Testis (tissue), 3 donors: ENCODE measurements around the gene PCCA. TPM values are rescaled to one million over a fixed set of nuclear protein-coding genes. Genes with fewer than 3 reads are reported as not detected.

Source experiments
- DNase-seq: peaks from one replicate; pipeline ENCODE4 v3.0.0-alpha.2; 2019
- H3K27ac ChIP-seq, 2 donors: fragments of 200-600 bp; sonication (generic); one replicate each; pipeline ENCODE4 v1.5.1; 2019
- H3K27me3 ChIP-seq: fragments of 200-600 bp; sonication (generic); one replicate; pipeline ENCODE4 v1.5.1; 2019
- H3K36me3 ChIP-seq: fragments of 200-600 bp; sonication (generic); one replicate; pipeline ENCODE4 v1.5.1; 2017; ENCODE audit warnings: low read depth; ENCODE audit errors: missing control alignments
- H3K4me1 ChIP-seq: fragments of 200-600 bp; sonication (generic); one replicate; pipeline ENCODE4 v1.5.1; 2019
- H3K4me3 ChIP-seq, 2 donors: fragments of 200-600 bp; sonication (generic); one replicate each; pipeline ENCODE4 v1.5.1; 2017 to 2019
- H3K9me3 ChIP-seq: fragments of 200-600 bp; sonication (generic); one replicate; pipeline ENCODE4 v1.5.1; 2017
- POLR2A ChIP-seq: fragments of 450-650 bp; IDR thresholded peaks from one replicate; pipeline ENCODE4 v1.6.1; 2017; ENCODE audit warnings: antibody characterized with exemption, mild to moderate bottlenecking, moderate library complexity
- WGBS, 2 donors: methylation state at CpG; one replicate each; pipeline ENCODE4 v1.1.5; 2018; 5-methylcytosine and 5-hydroxymethylcytosine counted together
- intact Hi-C: fragments of 100-400 bp; cut with DNase I; formaldehyde crosslinking; loops from one replicate; pipeline ENCODE4 v1.15.1; 2023; ENCODE audit warnings: low total_unique reads
- polyA plus RNA-seq: library from polyadenylated mRNA; stranded (reverse); fragments of 350-450 nt; fragmentation: Illumina TruSeq; extraction: RNeasy Lipid Tissue Mini Kit (QIAGEN cat#74804); gene quantifications from one replicate; pipeline ENCODE4 v1.2.3, GENCODE V29; 2014; ENCODE audit warnings: low read depth, low replicate concordance; ENCODE audit not compliant: insufficient read depth
- total RNA-seq, 2 donors: library from RNA; depleted of rRNA; stranded (reverse); fragments of >200 nt; gene quantifications; one replicate each; pipeline ENCODE4 v1.2.3, GENCODE V29; 2016
- TF ChIP-seq, protein P1 (sequence below), 3 experiments: fragments of 450-650 bp in 2 of 3; fragments of 200-600 bp in 1 of 3; sonication (generic) in 1 of 3; IDR thresholded peaks; one replicate each; pipeline ENCODE4 v1.5.1; 2016 to 2019; ENCODE audit warnings: antibody characterized with exemption in 3 of 3, mild to moderate bottlenecking in 2 of 3, moderate library complexity in 1 of 3

PCCA gene
- total and polyA plus RNA-seq, 3 donors from 2014 or later, result 17.9 to 56.2 (median 39.2) TPM

DNA sequence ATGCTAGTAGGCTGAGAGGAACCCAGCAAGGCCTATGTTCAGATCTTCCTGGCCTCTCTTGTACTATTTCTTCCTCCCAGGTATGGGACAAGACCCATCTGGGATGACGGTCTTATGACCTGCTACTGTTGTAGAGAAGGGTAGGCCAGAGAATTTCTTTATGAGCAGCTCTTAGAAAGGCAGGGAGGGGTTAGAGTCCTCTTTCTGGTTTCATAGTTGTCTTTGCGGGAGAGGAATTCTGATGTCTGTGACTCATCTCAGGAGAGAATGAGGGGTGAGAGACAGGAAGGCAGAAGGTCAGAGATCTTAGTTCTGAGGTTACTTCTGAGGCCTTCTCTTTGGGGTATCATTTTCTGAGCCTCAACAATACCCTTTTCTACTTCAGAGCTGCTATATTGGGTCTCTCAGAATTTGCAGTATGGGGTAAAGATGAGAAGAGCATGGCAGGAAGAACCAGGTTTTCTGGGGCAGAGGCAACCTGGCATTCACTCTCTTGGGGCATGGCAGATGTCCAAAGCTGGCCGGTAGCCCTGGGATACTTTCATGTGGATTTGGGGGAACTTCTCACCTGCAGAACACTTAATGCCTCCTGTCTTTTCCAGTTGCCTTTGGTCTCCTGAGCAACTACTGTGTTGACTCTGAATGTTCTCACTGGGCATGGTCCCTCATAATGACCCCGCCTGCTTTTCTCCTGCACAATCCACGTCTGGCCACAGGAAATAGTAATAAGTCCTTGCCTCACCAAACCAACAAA is 345.3 kb downstream of the PCCA start:
- DNase-seq, result no peak
- 89 to 92% methylated on average over 5 of the region's 5 CpGs for WGBS, 2 donors
- Histone ChIP-seq H3K36me3 (no peaks in the 10 kb centered on the region), H3K4me3 (no peak overlapping the region), H3K4me1 (no peaks in the 10 kb centered on the region), H3K27ac (no peak overlapping the region), H3K9me3 (no peaks in the 10 kb centered on the region), H3K27me3 (no peaks in the 10 kb centered on the region)
- intact Hi-C loops, result no loop called here
- no peak for TF ChIP-seq POLR2A

DNA sequence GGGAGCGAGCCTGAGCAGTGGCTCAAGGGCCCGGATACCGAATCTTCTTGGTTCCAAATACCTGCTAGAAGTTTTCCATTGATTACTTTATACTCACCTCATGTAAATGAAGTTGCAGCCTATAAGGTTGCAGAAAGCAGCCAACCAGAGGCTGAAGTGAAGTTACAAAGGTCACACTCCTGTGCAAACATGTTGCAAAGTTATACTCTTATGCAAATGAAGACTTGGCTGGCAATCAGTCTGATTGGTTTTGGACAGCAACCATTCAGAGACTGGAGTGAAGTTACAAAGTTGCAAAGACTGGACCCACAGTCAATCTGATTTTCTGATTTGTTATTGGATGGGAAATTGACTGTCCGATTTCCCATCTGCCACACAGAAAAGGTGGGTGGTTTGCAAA is 347.2 kb downstream of the PCCA start:
- H3K36me3 ChIP-seq, result no peaks in the 10 kb centered on the region
- no peaks in the 10 kb centered on the region for H3K27me3 ChIP-seq
- peaks cover 4% of the 10 kb centered on the region for H3K4me1 ChIP-seq
- H3K4me3 ChIP-seq, result no peak overlapping the region
- no peak overlapping the region for H3K27ac ChIP-seq
- no peaks in the 10 kb centered on the region for H3K9me3 ChIP-seq
- WGBS, 2 donors, result 64 to 77% methylated on average over 4 of the region's 4 CpGs
- peak; percentile 36 for DNase-seq
- TF ChIP-seq POLR2A, result no peak
- TF ChIP-seq, protein P1, sequence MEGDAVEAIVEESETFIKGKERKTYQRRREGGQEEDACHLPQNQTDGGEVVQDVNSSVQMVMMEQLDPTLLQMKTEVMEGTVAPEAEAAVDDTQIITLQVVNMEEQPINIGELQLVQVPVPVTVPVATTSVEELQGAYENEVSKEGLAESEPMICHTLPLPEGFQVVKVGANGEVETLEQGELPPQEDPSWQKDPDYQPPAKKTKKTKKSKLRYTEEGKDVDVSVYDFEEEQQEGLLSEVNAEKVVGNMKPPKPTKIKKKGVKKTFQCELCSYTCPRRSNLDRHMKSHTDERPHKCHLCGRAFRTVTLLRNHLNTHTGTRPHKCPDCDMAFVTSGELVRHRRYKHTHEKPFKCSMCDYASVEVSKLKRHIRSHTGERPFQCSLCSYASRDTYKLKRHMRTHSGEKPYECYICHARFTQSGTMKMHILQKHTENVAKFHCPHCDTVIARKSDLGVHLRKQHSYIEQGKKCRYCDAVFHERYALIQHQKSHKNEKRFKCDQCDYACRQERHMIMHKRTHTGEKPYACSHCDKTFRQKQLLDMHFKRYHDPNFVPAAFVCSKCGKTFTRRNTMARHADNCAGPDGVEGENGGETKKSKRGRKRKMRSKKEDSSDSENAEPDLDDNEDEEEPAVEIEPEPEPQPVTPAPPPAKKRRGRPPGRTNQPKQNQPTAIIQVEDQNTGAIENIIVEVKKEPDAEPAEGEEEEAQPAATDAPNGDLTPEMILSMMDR (IDR thresholded peaks at IDR 0.05), result no peak
- intact Hi-C loops, result no loop called here

DNA sequence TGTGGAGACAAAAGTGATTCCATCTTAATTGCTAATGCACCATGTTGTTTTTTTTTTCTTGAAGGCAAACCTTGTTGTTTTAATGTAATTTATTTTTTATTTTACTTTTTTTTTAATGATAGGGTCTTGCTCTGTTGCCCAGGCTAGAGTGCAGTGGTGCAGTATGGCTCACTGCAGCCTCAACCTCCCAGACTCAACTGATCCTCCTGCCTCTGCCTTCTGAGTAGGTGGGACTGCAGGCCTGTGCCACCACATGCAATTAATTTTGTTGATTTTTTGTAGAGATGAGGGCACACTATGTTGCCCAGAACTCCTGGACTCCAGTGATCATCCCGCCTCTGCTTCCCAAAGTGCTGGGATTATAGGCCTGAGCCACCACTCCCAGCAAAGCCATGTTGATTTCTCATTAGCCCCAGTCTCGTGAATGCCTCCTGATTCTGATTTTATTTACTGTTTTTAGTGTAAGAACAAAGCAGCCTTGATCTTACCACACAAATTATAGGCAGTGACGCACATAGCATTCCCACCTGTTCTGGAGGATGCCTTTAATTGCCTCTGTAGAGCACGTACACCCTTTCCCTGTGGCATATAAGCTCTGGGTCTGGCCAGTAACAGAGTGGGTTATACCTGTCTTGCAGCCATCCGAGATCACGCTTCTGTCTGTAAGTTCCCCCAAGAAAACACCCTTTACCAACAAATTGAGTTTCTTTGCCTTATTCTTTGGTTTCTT is 349.3 kb downstream of the PCCA start:
- Histone ChIP-seq H3K36me3 (no peaks in the 10 kb centered on the region), H3K27me3 (no peaks in the 10 kb centered on the region), H3K9me3 (no peaks in the 10 kb centered on the region), H3K4me3 (no peak overlapping the region), H3K27ac (no peak overlapping the region), H3K4me1 (peaks cover 12% of the 10 kb centered on the region)
- no peak for DNase-seq
- 94 to 97% methylated on average over 6 of the region's 6 CpGs for WGBS, 2 donors
- intact Hi-C loops, result no loop called here
- TF ChIP-seq POLR2A, result no peak

DNA sequence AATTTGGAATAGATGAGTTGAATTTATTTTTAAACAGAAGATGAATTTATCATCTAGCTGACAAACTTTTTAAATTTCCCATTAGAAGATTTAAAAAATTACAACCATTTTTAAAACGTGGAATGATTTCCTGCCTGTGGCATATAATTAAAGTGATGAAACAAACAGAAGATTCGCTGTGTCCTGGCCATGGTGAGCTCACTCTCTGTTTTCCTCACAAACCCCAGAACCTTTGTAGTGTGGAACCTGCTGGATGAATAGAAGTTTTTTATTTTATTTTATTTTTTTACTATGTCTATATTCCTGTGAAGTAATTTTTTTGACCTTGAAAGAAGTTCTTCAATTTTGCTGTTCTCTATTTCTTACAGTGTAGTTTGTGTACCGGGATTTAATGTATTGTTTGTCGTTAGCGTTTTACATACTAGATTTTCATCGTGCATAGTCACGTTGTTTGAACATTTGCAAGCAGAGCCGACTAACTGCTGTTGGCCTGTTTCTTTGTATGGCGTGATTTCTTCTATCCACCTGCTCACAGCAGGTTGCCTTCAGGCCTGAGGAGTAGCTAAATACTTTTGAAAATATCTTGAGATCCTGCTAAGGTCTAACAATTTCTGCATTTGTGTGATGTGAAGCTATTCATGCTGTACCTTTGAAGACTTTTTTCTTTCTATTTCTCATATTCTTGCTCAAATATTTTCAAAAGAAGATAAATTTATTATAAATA is 350.5 kb downstream of the PCCA start:
- no peak for TF ChIP-seq POLR2A
- TF ChIP-seq, protein P1 (IDR thresholded peaks at IDR 0.05), result no peak
- H3K9me3 ChIP-seq, result no peaks in the 10 kb centered on the region
- no peaks in the 10 kb centered on the region for H3K36me3 ChIP-seq
- no peak overlapping the region for H3K4me3 ChIP-seq
- no peaks in the 10 kb centered on the region for H3K27me3 ChIP-seq
- H3K4me1 ChIP-seq, result peaks cover 12% of the 10 kb centered on the region
- DNase-seq, result no peak
- intact Hi-C loops, result no loop called here
- H3K27ac ChIP-seq, result no peak overlapping the region
- 77 to 81% methylated on average over 9 of the region's 9 CpGs for WGBS, 2 donors

DNA sequence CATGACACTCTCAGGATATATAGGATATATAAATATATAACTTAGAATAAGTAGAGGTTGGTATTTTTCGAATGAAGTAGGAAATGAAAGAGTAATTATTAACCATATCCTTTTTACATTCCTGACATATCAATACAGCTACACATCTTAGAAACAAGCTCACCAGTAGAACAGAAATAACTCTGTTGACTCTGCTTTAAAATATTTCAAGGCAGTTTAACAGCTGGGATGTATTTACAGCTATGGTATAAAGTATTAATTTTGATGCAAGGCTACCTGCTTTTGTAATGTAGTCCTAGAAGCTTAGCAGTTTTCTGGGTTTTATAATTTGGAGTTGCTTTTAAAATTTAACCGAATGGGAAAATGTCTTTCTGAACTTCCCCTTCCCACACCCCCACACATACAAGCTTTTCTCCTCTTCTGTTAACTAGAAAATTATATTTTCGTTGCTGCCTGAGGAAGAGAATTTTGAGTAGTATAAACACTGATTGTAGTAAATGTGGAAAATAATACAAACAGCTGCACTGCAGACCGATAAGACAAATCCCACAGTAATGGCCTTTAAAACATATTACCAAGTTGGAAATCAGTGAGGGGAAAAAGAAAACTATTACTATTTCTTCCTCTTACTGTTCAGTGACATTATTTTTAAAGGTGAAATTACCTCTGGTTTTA is 352.0 kb downstream of the PCCA start:
- no peaks in the 10 kb centered on the region for H3K9me3 ChIP-seq
- no peak overlapping the region for H3K27ac ChIP-seq
- intact Hi-C loops, result no loop called here
- no peak for DNase-seq
- no peaks in the 10 kb centered on the region for H3K36me3 ChIP-seq
- H3K27me3 ChIP-seq, result no peaks in the 10 kb centered on the region
- H3K4me3 ChIP-seq, result no peak overlapping the region
- peaks cover 12% of the 10 kb centered on the region for H3K4me1 ChIP-seq
- WGBS, 2 donors, result 37 to 38% methylated on average over 4 of the region's 4 CpGs
- TF ChIP-seq POLR2A, result no peak
- TF ChIP-seq, protein P1 (IDR thresholded peaks at IDR 0.05), result no peak
